BJ (cell line): ENCODE measurements around the gene IL18RAP. TPM values are rescaled to one million over a fixed set of nuclear protein-coding genes. Genes with fewer than 3 reads are reported as not detected.

Experiments
- CTCF ChIA-PET: fragments of 350-600 bp; formaldehyde crosslinking; extraction: SDS; loops from one replicate; lab custom pipeline; 2021; ENCODE audit warnings: antibody characterized with exemption, inconsistent platforms; lab: Yijun Ruan, JAX
- POLR2A ChIA-PET: fragments of 300-600 bp; sonication (Branson Sonifier 250); formaldehyde crosslinking; extraction: SDS; loops from one replicate; lab custom pipeline; 2021; ENCODE audit warnings: antibody characterized with exemption; lab: Charles Lee
- DNase-seq: peaks from one replicate; pipeline ENCODE4 v3.0.0-alpha.2; 2011; ENCODE audit warnings: low read depth
- H3K27me3 ChIP-seq: 2 replicates; pipeline ENCODE4 v1.6.0; 2011; ENCODE audit warnings: low read length; ENCODE audit not compliant: control insufficient read depth, insufficient read depth
- H3K36me3 ChIP-seq: 2 replicates; pipeline ENCODE4 v1.5.1; 2011; ENCODE audit warnings: low read length; ENCODE audit not compliant: control insufficient read depth, insufficient read depth
- H3K4me3 ChIP-seq: 2 replicates; pipeline ENCODE4 v1.5.1; 2011; ENCODE audit warnings: low read depth, mild to moderate bottlenecking, control low read depth, low read length
- polyA minus RNA-seq: library from RNA; depleted of rRNA, polyadenylated mRNA; stranded (reverse); fragments of >200 nt; gene quantifications from 2 replicates; pipeline ENCODE4 v1.2.3, GENCODE V29; 2011; rRNA and poly(A)+ RNA removed
- polyA plus RNA-seq: library from polyadenylated mRNA; depleted of rRNA; stranded (reverse); fragments of >200 nt; gene quantifications from 2 replicates; pipeline ENCODE4 v1.2.3, GENCODE V29; 2011; rRNA removed
- TF ChIP-seq, protein P1 (sequence below): IDR thresholded peaks from 2 replicates; pipeline ENCODE4 v1.5.1; 2011; ENCODE audit warnings: low read depth, mild to moderate bottlenecking, control low read depth, inconsistent platforms, low read length, moderate library complexity; ENCODE audit not compliant: insufficient read depth

IL18RAP gene, protein sequence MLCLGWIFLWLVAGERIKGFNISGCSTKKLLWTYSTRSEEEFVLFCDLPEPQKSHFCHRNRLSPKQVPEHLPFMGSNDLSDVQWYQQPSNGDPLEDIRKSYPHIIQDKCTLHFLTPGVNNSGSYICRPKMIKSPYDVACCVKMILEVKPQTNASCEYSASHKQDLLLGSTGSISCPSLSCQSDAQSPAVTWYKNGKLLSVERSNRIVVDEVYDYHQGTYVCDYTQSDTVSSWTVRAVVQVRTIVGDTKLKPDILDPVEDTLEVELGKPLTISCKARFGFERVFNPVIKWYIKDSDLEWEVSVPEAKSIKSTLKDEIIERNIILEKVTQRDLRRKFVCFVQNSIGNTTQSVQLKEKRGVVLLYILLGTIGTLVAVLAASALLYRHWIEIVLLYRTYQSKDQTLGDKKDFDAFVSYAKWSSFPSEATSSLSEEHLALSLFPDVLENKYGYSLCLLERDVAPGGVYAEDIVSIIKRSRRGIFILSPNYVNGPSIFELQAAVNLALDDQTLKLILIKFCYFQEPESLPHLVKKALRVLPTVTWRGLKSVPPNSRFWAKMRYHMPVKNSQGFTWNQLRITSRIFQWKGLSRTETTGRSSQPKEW
- polyA plus RNA-seq (not detected in 2 replicates), polyA minus RNA-seq (not detected in 2 replicates)

DNA sequence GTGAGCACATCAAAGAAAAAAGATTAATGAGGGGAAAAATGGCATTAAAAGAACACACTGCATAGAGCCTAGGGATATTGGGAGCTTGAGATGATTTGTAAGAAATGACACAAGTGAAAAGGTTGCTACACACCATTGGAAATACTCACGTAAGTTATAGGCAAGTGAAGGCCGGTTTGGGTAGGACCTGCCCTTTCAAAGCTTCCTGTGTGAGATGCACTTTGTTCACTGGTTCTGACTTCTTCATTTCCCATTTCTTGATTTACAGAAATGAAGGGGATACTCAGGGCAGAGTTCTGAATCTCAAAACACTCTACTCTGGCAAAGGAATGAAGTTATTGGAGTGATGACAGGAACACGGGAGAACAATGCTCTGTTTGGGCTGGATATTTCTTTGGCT, at the start of gene IL18RAP:
TSS of gene IL18RAP (plus strand) at position 251 of the 400 bp plus-strand sequence. CDS start at position 369, 118 bp downstream.
- POLR2A ChIA-PET, result no interaction called here
- TF ChIP-seq, protein P1, sequence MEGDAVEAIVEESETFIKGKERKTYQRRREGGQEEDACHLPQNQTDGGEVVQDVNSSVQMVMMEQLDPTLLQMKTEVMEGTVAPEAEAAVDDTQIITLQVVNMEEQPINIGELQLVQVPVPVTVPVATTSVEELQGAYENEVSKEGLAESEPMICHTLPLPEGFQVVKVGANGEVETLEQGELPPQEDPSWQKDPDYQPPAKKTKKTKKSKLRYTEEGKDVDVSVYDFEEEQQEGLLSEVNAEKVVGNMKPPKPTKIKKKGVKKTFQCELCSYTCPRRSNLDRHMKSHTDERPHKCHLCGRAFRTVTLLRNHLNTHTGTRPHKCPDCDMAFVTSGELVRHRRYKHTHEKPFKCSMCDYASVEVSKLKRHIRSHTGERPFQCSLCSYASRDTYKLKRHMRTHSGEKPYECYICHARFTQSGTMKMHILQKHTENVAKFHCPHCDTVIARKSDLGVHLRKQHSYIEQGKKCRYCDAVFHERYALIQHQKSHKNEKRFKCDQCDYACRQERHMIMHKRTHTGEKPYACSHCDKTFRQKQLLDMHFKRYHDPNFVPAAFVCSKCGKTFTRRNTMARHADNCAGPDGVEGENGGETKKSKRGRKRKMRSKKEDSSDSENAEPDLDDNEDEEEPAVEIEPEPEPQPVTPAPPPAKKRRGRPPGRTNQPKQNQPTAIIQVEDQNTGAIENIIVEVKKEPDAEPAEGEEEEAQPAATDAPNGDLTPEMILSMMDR, result no peak

DNA sequence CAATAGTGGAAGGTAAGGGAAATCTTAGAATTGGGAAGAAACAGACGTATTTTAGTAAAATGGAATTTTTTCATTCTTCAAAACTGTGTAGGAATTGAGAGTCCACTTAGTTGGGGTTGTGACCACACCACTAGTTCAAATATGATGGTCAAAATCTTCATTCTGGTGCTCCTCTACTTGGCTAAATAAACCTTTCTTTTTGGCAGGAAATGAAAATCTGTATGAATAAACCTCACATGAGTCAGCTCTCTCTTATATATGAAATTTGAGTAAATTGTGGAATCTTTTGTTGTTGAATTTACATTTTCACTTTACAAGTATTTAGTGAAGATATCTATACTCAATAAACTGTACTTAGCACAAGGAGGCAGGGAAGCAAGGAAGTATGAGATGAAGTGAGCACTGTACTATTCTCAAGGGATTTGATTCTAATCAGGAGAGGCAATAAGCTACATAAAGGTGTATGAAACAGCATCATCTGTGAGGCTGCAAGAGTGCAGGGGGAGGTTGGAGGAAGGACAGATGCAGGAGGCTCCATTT, 46.8 kb upstream of the IL18RAP start:
- H3K36me3 ChIP-seq, result no peaks in the 10 kb centered on the region
- CTCF ChIA-PET, result no interaction called here
- H3K27me3 ChIP-seq, result no peaks in the 10 kb centered on the region
- DNase-seq, result no peak
- H3K4me3 ChIP-seq, result no peak overlapping the region
- TF ChIP-seq, protein P1, result no peak
- POLR2A ChIA-PET, result no interaction called here

More for the DNA sequence above, at the start of gene IL18RAP:
- Histone ChIP-seq H3K27me3 (no peaks in the 10 kb centered on the region), H3K4me3 (no peak within 1 kb of the TSS), H3K36me3 (no peaks in the 10 kb centered on the region)
- DNase-seq, result no peak
- CTCF ChIA-PET, result no interaction called here

DNA sequence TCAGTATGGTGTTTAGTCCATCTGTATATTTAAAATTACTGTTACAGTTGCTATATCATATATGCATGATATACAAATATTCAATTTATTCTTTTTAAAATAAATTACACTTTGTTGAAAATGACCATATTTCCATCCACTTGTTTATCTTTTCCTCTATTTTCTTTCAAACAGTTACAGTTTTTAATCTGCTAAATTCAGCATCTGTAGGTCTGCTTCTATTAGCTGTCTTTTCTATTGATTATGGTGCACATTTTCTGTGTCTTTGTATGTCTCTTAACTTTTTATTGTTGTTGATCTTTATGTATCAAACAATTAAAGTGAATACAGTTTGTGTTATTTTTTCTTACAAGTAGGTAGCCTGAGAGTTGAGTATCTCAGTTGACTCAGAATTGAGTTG, 39.2 kb upstream of the IL18RAP start:
- DNase-seq, result no peak
- TF ChIP-seq, protein P1, result no peak
- Histone ChIP-seq H3K4me3 (no peak overlapping the region), H3K27me3 (no peaks in the 10 kb centered on the region; the same call in 1 of the 2 replicates), H3K36me3 (no peaks in the 10 kb centered on the region)
- ChIA-PET CTCF (interaction anchor here (1.2 to 1.5 kb wide), 2 partner anchors 12 to 143 kb away, joined by 3 read pairs; no protein-coding TSS in a partner anchor), POLR2A (no interaction called here)

DNA sequence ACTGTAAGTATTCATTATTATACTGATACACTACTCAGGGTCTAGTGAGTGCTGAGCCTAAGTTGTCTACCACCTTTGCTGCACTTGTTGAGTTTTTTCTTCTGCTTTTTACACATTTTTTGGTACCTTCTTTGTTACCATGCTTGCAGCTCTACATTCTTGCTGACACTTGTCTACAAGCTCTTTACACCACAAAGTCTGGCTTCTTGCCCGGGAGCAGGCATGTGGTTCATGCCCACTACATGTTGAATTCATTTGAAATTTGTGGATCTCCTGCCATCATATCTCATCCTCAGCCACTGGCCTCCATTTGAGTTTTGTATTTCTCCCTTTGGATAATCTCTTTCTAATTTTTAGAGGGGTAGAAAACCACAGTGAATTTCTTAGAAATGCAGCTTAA, 37.4 kb upstream of the IL18RAP start:
- POLR2A ChIA-PET, result no interaction called here
- DNase-seq, result no peak
- TF ChIP-seq, protein P1, result no peak
- Histone ChIP-seq H3K4me3 (no peak overlapping the region), H3K36me3 (no peaks in the 10 kb centered on the region), H3K27me3 (no peaks in the 10 kb centered on the region; the same call in 1 of the 2 replicates)
- CTCF ChIA-PET, result no interaction called here

DNA sequence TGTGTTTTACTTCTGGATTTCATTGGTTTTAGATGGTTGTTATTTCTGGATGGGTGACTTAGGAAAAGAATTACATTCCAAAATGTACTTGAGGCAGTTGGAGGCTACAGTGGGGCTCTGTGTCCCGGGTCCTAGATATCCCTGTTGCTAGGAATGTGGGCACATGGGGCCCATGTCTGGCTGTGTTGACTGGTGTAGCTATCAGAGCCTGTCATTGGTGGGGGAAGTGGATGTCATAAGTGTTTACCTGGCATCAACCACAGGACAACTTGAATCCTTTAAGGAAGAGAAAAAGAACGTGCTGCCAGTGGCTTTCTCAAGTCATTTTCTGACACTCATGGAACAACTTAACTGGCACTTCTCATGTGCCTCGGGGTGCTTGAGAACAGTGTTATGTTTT, 37.0 kb upstream of the IL18RAP start:
- CTCF ChIA-PET, result no interaction called here
- POLR2A ChIA-PET, result no interaction called here
- no peak overlapping the region for H3K4me3 ChIP-seq
- TF ChIP-seq, protein P1, result no peak
- H3K27me3 ChIP-seq, result no peaks in the 10 kb centered on the region; the same call in 1 of the 2 replicates
- H3K36me3 ChIP-seq, result no peaks in the 10 kb centered on the region
- DNase-seq, result no peak
